M059J (cell line): Measurements from ENCODE around the gene TNFAIP3. TPM values are rescaled to one million over a fixed set of nuclear protein-coding genes. Genes with fewer than 3 reads are reported as not detected.
A peak's percentile ranks its signal among the peaks of the same experiment; 100 is the strongest.
"Not testable (repeated sequence)": the region's sequence is repeated elsewhere in the genome, so short reads cannot be mapped to it uniquely, and the experiment has no call there.

ENCODE experiments used
- DNase-seq: peaks from one replicate; pipeline ENCODE4 v3.0.0-alpha.2; 2012; ENCODE audit warnings: low read depth
- total RNA-seq: library from RNA; depleted of rRNA; stranded (reverse); fragments of >200 nt; shearing (Covaris generic); gene quantifications from 2 replicates; pipeline ENCODE4 v1.2.3, GENCODE V29; 2014; rRNA removed

The TNFAIP3 gene
- 5.5 and 7.7 TPM in 2 replicates for total RNA-seq

DNA sequence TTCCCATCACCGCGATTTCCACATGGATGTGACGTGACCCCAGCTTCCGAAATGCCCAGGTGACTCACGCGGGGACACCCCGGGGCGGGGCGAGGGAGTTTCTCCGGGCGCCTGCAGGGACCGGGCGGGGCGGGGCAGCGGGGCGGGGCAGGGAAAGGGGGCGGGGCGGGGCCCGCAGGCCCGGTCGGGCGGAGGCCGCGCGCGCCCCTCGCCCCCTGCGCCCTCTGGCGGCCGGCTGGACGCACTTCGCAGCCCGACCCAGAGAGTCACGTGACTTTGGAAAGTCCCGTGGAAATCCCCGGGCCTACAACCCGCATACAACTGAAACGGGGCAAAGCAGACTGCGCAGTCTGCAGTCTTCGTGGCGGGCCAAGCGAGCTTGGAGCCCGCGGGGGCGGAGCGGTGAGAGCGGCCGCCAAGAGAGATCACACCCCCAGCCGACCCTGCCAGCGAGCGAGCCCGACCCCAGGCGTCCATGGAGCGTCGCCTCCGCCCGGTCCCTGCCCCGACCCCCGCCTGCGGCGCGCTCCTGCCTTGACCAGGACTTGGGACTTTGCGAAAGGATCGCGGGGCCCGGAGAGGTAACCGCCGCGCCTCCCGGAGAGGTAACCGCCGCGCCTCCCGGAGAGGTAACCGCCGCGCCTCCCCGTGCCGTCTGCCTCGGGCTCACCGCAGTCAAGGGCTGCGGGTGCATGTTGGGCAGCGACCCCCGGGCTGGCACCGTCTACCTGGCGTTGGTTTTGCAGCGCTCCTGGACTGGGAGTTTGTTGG, at the start of gene TNFAIP3:
Gene TNFAIP3 (plus strand): TSS at position 346 of the 771 bp plus-strand sequence. CDS start 3,969 bp downstream, outside the sequence.
- DNase-seq = peak; percentile 93

- DNase-seq = no peak
Observed at GRCh38 chr6:137818440-137818839, 48.6 kb upstream of the TNFAIP3 start.

DNA sequence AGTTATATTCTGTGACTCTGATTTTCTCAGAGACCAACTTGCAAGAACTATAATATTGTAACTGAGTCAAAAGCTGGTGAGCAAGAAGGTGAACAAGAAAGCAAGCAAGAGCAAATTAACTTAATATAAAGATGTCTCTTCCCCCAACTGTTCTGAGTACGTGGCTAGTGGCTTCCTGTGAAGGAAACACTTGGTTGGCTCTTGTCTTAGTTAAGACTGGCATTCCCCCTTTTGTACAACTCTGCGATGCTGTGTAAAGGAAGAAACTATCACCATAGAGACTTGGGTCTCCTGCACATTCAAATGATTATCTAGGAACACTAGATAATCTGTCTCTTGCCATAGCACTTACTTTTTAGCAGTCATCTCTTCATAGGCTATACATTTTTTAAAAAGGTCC, 47.3 kb upstream of the TNFAIP3 start:
- DNase-seq = no peak

DNA sequence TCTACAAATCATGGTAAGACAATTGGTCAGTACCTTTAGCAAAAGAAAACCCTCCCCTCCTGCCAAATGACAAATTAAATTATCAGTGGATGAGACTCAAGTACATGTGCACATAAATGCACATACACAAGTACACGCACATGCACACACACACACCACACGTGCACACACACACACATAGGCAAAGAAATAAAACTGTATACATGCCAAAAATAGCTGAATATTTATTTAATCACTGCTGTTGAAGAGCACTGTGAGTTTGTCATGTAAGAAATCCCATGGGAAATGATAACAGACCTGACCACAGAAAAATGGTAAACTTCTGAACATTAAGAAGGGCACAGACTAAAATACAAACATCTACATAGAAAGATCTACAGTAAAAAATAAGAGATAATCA, 46.6 kb upstream of the TNFAIP3 start:
- no peak for DNase-seq

- DNase-seq = no peak
Observed at GRCh38 chr6:137820952-137821351, 46.1 kb upstream of the TNFAIP3 start.

- no peak for DNase-seq
Observed at GRCh38 chr6:137821491-137821890, 45.6 kb upstream of the TNFAIP3 start.

GRCh38 chr6:137823826-137824555, 43.1 kb upstream of the TNFAIP3 start:
- peak; percentile 91 for DNase-seq

- DNase-seq = no peak
Observed at GRCh38 chr6:137824556-137824879, 42.5 kb upstream of the TNFAIP3 start.

GRCh38 chr6:137824896-137825295, 42.2 kb upstream of the TNFAIP3 start:
- no peak for DNase-seq

DNA sequence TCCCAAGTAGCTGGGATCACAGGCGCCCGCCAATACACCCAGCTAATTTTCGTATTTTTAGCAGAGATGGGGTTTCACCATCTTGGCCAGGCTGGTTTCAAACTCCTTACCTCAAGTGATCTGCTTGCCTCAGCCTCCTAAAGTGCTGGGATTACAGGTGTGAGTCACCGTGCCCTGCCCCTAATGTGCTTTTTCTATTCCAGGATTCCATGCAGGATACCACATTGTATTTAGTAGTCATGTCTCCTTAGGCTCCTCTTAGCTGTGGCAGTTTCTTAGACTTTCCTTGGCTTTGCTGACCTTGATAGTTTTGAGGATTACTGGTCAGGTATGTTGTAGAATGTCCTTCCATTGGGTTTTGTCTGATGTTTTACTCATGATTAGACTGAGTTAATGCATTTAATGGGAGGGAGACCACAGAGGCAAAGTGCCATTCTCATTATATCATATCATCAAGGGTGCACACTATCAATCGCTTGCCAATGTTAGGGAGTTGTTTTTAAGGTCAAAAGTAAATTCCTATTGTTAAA, 39.6 kb upstream of the TNFAIP3 start:
- DNase-seq = peak; percentile 53

- DNase-seq = no peak
Observed at GRCh38 chr6:137827977-137828810, 38.9 kb upstream of the TNFAIP3 start.

GRCh38 chr6:137829641-137830083, 37.4 kb upstream of the TNFAIP3 start:
- DNase-seq = peak; percentile 52

GRCh38 chr6:137830511-137830911, 36.5 kb upstream of the TNFAIP3 start:
- DNase-seq = no peak

GRCh38 chr6:137832110-137832509, 34.9 kb upstream of the TNFAIP3 start:
- peak; percentile 93 for DNase-seq

DNA sequence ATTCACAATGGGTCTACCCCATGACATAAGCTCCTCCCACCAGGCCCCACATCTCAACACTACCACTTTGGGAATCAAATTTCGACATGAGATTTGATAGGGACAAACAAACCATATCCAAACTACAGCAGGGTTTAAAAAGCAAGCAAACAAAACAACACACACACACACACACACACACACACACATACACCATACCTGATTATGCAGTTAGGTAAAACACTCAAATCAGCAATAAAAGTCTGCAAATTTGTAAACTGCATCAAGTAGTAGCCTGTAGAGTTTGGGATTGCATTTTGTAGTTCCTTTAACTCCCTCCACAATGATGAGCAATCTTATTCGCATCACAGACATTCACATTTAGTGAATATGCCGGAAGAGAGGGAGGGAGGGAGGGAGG, 32.6 kb upstream of the TNFAIP3 start:
- no peak for DNase-seq

GRCh38 chr6:137836788-137837187, 30.3 kb upstream of the TNFAIP3 start:
- DNase-seq = no peak

DNA sequence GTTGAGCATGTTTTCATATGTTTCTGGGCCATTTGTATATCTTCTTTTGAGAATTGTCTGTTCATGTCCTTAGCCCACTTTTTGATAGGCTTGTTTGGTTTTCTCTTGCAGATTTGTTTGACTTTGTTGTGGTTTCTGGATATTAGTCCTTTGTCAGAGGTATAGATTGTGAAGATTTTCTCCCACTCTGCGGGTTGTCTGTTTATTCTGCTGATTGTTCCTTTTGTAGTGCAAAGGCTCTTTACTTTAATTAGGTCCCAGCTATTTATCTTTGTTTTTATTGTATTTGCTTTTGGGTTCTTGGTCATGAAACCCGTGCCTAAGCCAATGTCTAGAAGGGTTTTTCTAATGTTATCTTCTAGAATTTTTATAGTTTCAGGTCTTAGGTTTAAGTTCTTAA, 29.0 kb upstream of the TNFAIP3 start:
- not testable (repeated sequence) for DNase-seq

DNA sequence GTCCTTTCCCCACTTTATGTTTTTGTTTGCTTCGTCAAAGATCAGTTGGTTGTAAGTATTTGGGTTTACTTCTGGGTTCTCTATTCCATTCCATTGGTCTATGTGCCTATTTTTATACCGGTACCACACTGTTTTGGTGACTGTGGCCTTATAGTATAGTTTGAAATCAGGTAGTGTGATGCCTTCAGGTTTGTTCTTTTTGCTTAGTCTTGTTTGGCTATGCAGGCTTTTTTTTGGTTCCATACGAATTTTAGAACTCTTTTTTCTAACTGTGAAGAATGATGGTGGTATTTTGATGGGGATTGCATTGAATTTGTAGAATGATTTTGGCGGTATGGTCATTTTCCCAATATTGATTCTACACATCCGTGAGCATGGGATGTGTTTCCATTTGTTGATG, 28.5 kb upstream of the TNFAIP3 start:
- not testable (repeated sequence) for DNase-seq

DNA sequence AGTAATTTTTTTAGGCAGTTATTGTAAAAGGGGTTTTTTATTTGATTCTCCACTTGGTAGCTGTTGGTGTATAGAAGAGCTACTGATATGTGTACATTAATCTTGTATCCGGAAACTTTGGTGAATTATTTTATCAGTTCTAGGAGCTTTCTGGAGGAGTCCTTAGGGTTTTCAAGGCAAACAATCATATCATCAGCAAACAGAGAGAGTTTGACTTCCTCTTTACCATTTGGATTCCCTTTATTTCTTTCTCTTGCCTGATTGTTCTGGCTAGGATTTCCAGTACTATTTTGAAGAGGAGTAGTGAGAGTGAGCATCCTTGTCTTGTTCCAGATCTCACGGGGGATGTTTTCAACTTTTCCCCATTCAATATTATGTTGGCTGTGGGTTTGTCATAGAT, 28.0 kb upstream of the TNFAIP3 start:
- DNase-seq = no peak

DNA sequence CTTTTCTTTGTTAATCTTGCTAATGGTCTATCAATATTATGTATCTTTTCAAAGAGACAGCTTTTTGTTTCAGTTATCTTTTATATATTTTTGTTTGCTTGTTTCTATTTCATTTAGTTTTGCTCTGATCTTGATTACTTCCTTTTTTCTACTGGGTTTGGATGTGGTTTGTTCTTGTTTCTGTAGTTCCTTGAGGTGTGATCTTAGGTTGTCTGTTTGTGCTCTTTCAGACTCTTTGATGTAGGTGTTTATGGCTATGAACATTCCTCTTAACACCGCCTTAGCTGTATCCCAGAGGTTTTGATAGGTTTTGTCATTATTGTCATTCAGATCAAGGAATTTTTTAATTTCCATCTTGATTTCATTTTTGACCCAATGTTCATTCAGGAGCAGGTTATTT, 26.8 kb upstream of the TNFAIP3 start:
- DNase-seq = no peak

- no peak for DNase-seq
Observed at GRCh38 chr6:137843211-137843610, 23.8 kb upstream of the TNFAIP3 start.

DNA sequence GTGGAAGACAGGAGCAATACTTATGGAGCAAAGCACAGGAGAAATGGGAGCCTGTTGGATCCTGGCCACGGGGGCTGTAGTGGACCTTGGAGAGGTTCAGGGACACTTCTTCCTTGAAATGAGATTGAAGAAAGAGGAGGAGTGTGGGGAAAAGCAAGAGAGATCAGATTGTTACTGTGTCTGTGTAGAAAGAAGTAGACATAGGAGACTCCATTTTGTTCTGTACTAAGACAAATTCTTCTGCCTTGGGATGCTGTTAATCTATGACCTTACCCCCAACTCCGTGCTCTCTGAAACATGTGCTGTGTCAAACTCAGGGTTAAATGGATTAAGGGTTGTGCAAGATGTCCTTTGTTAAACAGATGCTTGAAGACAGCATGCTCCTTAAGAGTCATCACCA, 22.7 kb upstream of the TNFAIP3 start:
- DNase-seq = not testable (repeated sequence)
